ENCODE results near the gene SEC11C. TPM values are rescaled to one million over a fixed set of nuclear protein-coding genes. Genes with fewer than 3 reads are reported as not detected.

The SEC11C gene
- total RNA-seq, 1 donor from 2014 or later: 31.2 TPM

DNA sequence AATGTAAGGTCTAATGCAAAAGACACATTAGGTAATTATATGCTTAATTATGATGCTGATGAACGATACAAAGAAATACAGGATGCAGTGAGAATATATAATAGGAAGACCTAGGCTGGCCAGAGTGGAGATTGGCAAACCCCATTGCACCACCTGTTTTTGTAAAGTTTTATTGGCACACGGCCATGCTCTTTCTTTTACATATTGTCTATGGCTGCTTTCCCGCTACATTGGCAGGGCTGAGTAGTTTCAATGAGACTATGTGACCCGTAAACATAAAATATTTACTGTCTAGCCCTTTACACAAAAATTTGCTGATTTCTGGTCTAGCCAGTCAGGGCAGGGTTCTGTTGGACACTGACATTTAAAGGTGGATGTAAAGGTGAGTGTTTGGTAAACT lies 5.4 kb downstream of the SEC11C start:
- H3K36me3 Mint-ChIP-seq (ENCODE audit: unreplicated experiment): no peaks in the 10 kb centered on the region

GRCh38 chr18:59148192-59148591 lies 8.5 kb downstream of the SEC11C start:
- no peak overlapping the region for H3K27ac Mint-ChIP-seq (ENCODE audit: unreplicated experiment)
- H3K4me3 Mint-ChIP-seq (ENCODE audit: unreplicated experiment): no peak overlapping the region
- TF ChIP-seq, protein P1, sequence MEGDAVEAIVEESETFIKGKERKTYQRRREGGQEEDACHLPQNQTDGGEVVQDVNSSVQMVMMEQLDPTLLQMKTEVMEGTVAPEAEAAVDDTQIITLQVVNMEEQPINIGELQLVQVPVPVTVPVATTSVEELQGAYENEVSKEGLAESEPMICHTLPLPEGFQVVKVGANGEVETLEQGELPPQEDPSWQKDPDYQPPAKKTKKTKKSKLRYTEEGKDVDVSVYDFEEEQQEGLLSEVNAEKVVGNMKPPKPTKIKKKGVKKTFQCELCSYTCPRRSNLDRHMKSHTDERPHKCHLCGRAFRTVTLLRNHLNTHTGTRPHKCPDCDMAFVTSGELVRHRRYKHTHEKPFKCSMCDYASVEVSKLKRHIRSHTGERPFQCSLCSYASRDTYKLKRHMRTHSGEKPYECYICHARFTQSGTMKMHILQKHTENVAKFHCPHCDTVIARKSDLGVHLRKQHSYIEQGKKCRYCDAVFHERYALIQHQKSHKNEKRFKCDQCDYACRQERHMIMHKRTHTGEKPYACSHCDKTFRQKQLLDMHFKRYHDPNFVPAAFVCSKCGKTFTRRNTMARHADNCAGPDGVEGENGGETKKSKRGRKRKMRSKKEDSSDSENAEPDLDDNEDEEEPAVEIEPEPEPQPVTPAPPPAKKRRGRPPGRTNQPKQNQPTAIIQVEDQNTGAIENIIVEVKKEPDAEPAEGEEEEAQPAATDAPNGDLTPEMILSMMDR (IDR thresholded peaks at IDR 0.05): no peak
- peaks cover 4% of the 10 kb centered on the region for H3K4me1 Mint-ChIP-seq (ENCODE audit: unreplicated experiment)
- H3K27me3 Mint-ChIP-seq (ENCODE audit: unreplicated experiment): no peaks in the 10 kb centered on the region
- H3K36me3 Mint-ChIP-seq (ENCODE audit: unreplicated experiment): peaks cover 11% of the 10 kb centered on the region
- DNase-seq (ENCODE audit: extremely low spot score, unreplicated experiment): no peak
- H3K9me3 Mint-ChIP-seq (ENCODE audit: unreplicated experiment): no peaks in the 10 kb centered on the region

More for the DNA sequence above, 5.4 kb downstream of the SEC11C start:
- no peak for DNase-seq (ENCODE audit: extremely low spot score, unreplicated experiment)
- Mint-ChIP-seq H3K27me3 (ENCODE audit: unreplicated experiment) (no peaks in the 10 kb centered on the region), H3K9me3 (ENCODE audit: unreplicated experiment) (no peaks in the 10 kb centered on the region), H3K4me1 (ENCODE audit: unreplicated experiment) (peaks cover 15% of the 10 kb centered on the region), H3K27ac (ENCODE audit: unreplicated experiment) (no peak overlapping the region), H3K4me3 (ENCODE audit: unreplicated experiment) (no peak overlapping the region)
- TF ChIP-seq, protein P1 (IDR thresholded peaks at IDR 0.05): no peak

GRCh38 chr18:59149007-59149406 lies 9.3 kb downstream of the SEC11C start:
- Mint-ChIP-seq H3K36me3 (ENCODE audit: unreplicated experiment) (peaks cover 12% of the 10 kb centered on the region), H3K4me1 (ENCODE audit: unreplicated experiment) (no peaks in the 10 kb centered on the region), H3K9me3 (ENCODE audit: unreplicated experiment) (no peaks in the 10 kb centered on the region), H3K27ac (ENCODE audit: unreplicated experiment) (no peak overlapping the region), H3K27me3 (ENCODE audit: unreplicated experiment) (no peaks in the 10 kb centered on the region), H3K4me3 (ENCODE audit: unreplicated experiment) (no peak overlapping the region)
- no peak for DNase-seq (ENCODE audit: extremely low spot score, unreplicated experiment)
- TF ChIP-seq, protein P1 (IDR thresholded peaks at IDR 0.05): no peak

DNA sequence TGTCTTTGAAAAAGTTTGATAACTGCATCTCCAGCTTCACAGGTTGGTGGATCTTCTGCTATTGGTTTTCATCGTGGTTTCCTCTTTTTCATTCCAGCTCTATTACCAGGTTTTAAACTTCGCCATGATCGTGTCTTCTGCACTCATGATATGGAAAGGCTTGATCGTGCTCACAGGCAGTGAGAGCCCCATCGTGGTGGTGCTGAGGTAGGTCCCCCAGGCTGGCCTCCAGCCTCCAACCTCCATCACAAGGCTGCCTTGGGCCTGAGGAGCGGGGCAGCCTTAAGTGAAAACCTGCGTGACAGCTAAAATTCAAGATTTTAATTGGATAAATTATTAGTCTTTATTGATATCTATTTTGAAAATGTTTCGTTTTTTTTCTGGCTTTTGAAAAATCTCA lies 9.7 kb downstream of the SEC11C start:
- Mint-ChIP-seq H3K9me3 (ENCODE audit: unreplicated experiment) (no peaks in the 10 kb centered on the region), H3K27ac (ENCODE audit: unreplicated experiment) (no peak overlapping the region), H3K4me1 (ENCODE audit: unreplicated experiment) (no peaks in the 10 kb centered on the region), H3K4me3 (ENCODE audit: unreplicated experiment) (no peak overlapping the region), H3K36me3 (ENCODE audit: unreplicated experiment) (peaks cover 16% of the 10 kb centered on the region), H3K27me3 (ENCODE audit: unreplicated experiment) (no peaks in the 10 kb centered on the region)
- no peak for DNase-seq (ENCODE audit: extremely low spot score, unreplicated experiment)
- TF ChIP-seq, protein P1 (IDR thresholded peaks at IDR 0.05): no peak

GRCh38 chr18:59150236-59150635 lies 10.6 kb downstream of the SEC11C start:
- H3K27ac Mint-ChIP-seq (ENCODE audit: unreplicated experiment): no peak overlapping the region
- DNase-seq (ENCODE audit: extremely low spot score, unreplicated experiment): no peak
- no peaks in the 10 kb centered on the region for H3K4me1 Mint-ChIP-seq (ENCODE audit: unreplicated experiment)
- peaks cover 17% of the 10 kb centered on the region for H3K36me3 Mint-ChIP-seq (ENCODE audit: unreplicated experiment)
- no peaks in the 10 kb centered on the region for H3K27me3 Mint-ChIP-seq (ENCODE audit: unreplicated experiment)
- no peaks in the 10 kb centered on the region for H3K9me3 Mint-ChIP-seq (ENCODE audit: unreplicated experiment)
- H3K4me3 Mint-ChIP-seq (ENCODE audit: unreplicated experiment): no peak overlapping the region
- TF ChIP-seq, protein P1 (IDR thresholded peaks at IDR 0.05): no peak

All from osteocyte (in vitro differentiated cells).